NCI-H146 treated with DMSO at 0.1 percent for 48 hours (cell line): ENCODE measurements around the gene HINT3.
"Not testable (repeated sequence)": the region's sequence is repeated elsewhere in the genome, so short reads cannot be mapped to it uniquely, and the experiment has no call there.

ENCODE experiments used
- DNase-seq: peaks from one replicate; lab custom pipeline; 2025; ENCODE audit not compliant: unreplicated experiment; lab: John Stamatoyannopoulos, UW

HINT3 gene

DNA sequence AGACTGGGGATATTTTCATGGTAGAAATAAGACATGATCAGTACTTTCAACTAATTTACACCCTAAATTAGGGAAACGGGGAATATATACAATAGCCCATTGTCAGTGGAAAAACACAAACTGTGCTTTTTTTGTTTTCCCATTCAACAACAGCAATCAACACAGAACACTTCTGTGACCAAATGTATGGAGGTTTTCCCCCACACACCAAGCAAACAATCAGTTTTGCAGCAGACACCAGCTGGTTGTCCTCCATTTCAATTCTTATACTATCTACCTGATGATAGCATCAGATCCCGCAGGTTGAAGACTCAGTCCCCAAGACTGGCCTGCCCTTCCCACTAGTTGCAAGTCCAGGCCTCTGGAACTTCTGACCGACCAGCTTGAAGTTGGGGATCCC lies 4.5 kb downstream of the HINT3 start:
- DNase-seq = no peak

DNA sequence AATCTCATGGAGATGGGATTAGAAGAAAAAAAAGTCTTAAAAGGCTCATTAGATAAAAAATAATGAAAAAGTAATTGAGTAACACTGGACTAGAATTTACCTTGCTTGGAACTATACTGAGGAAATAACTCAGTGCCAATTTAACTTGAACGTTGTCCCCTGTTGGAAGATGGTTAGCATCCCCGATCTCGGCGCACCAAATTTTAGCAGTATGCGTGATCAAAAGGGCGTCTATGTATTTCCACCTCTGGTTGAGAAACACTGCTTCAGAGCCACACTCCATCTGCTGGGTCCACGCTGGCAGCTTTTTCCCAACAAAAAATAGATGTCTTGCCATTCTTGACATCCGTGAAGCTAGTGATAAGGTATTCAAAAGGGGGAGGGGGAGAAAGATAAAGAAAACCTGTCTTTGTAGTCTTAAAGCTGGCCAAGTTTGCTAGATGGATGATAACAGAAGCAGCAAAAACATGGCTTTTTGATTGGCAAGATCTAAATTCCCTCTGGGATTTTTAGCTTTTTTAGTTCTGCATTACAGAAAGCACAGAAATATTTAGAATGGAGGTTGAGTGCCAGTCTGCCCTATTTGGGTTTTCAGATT lies 6.4 kb downstream of the HINT3 start:
- DNase-seq = no peak

DNA sequence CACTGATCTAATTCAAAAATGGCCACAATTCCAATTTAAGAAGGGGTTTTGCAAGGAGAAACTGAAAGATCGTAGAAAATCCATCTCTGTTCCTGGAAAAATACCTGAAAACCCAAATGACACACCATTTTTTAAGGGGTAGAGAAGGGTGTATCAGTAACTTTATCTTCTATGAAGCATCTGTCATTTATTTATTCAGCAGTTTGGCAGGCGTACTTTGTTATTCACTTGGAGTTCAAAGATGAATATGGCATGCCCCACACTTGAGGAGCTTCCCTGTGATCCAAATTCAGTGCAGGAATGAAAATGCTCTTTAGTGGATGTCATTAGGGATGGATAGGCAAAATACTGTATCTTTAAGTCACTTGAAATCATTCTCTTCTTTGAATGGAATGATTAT lies 7.2 kb downstream of the HINT3 start:
- no peak for DNase-seq

DNA sequence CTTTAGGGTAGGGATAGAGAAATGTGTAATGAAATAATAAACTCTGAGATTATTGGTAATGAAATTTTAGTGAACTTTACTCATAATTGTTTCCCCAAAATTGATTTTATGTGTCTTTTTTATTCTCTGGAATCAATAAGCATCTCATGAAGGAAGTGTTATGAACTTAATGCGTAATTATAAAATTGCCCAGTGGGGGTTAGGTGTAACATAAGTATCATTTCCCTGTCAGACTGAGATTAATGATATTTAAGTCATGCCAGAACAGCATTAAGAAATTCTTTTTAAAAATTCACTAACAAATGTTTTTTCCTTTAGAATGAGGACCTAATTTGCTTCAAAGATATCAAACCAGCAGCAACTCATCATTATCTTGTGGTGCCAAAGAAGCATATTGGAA lies 10.0 kb downstream of the HINT3 start:
- DNase-seq = no peak

DNA sequence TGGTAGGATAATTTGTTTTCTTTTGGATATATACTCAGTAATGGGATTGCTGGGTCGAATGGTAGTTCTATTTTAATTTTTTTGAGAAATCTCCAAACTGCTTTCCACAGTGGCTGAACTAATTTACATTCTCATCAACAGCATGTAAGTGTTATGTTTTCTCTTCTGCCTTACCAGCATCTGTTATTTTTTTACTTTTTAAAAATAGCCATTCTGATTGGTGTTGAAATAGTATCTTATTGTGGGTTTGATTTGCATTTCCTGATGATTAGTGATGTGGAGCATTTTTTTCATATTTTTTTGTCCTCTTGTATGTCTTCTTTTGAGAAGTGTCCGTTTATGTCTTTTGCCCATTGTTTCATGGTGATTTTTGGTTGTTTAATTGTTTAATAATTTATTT lies 11.9 kb downstream of the HINT3 start:
- no peak for DNase-seq

DNA sequence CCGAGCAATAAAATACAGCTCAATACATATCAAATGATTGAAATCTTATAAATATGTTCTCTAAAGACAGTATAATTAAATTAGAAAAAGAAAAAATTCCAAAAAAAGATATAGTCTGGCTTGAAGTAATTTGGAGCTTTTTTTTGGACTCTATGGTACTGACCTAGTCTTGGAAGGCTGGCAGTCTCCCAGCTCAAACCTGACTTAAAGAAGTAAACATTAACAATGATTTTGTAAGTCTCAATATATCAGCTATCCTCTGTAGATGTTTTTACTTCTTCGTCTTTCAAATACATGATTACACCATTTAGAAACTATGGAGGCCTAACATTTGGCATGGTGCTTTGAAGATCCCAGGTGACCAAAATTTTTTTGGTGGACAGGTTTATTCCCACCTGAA lies 14.2 kb downstream of the HINT3 start:
- no peak for DNase-seq

DNA sequence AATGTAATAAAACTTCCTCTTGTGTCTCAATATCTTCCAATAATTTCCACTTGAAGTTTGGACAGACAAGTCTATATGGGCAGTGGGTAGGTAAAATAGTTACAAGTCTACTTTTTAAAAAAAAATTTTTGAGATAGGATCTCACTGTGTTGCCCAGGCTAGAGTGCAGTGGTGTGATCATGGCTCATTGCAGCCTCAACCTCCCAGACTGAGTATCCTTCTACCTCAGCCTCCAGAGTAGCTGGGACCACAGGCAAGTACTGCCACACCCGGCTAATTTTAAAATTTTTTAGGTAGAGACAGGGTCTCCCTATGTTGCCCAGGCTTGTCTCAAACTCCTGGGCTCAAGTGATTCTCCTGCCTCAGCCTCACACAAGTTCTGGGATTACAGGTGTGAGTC lies 15.9 kb downstream of the HINT3 start:
- not testable (repeated sequence) for DNase-seq

DNA sequence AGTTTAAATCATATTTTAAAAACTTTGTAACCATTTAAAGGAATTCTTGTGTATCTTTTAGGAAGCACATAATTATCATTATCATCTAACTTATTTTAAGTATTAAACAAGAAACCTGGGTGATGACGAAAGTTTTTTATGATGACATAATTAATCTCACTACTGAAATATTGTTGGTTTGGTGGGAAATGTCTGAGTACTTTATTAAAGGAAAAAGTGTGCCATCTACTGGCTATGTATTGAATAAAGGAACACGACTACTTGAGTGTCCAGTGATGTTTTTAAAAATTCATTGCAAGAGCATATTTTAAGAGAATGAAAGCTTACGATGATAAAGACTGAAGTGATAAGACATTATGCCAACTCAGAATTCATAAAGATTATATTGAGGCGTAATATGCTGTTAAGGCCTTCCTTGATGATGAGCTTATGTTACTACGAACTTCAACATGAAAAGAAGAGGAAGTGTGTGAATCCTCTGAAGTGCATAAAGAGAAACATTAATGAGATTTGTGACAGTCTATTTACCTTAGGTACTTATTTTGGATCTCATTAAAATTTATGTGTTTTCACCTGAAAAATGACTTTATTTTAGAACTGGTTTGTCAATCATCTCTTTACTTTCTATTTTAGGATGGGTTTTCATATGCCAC lies 17.8 kb downstream of the HINT3 start:
- DNase-seq = peak; percentile 56

DNA sequence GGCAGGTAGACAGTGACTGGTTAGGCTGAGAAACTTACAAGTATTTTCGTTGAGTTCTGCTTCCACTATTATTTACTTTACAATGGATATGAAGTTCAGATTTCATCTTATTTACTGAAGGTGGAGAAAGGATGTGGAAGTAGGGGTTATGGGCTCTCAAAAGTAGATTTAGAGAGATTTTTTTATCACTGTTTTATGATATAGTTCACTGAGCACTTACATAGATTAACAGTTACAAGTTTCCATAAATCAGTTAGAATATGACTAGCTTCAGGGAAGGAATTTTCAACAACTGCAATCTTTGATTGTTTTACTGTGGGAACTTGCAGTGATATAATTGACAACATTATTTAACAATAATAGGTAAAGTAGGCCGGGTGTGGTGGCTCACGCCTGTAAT lies 22.5 kb downstream of the HINT3 start:
- DNase-seq = no peak

DNA sequence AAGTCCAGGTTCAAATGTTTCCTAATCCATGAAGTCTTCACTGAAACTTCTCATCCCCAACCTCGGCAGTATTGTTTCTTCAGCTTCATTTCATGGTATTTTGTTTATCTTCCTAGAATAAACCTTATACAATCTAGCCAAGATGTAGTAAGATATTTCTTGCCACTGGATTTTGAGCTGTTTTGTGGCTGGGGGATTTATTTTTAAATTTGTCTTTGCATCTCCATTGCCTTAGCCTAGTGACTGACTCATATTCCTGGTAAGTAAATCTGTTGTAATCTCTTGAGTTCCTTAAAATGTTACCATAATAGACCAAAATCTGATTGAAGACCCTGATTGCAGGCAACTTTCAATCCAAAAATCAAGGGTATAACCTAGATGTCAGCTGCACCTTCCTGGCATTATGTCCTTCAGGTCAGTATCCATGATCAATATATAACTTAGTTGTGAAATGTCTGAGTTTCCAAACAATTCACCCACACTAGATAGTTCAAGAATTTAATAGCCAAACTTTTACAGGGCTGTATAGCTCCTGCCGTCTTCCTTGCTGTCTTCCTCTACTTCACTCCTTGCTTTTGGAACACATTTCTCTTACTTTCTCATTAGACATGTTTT lies 25.1 kb downstream of the HINT3 start:
- DNase-seq = no peak

DNA sequence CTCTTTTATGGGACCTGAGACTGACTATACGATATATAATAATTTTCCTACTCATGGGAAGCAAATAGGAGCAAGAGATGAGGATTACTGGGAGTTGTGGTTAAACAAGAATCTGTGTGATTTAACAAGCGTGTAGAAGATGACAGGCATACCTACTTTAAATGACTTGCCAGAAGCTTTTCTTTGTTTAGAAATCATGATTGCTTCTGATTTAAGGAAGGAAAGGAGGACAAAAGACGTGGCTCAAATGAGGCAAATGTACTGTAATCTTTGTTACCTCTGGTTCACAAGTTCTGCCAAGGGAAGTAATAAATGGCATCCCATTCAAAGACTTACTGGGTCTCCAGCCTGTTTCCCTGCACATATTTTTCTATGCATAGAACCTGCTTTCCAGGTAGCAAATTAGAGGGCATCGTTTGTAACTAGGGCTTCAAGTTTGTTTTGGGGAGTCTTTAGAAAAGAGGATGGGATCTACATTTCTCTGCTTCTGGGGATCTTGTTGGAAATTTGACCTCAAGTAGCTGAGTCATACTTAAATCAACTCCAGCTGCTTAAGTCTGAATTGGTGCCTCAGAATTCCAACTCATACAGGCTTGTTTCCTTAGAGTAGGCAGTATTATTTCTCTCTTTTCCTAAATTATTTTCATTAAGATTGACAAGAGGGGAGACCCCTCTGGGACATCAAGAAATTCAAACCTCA lies 26.8 kb downstream of the HINT3 start:
- DNase-seq = no peak

DNA sequence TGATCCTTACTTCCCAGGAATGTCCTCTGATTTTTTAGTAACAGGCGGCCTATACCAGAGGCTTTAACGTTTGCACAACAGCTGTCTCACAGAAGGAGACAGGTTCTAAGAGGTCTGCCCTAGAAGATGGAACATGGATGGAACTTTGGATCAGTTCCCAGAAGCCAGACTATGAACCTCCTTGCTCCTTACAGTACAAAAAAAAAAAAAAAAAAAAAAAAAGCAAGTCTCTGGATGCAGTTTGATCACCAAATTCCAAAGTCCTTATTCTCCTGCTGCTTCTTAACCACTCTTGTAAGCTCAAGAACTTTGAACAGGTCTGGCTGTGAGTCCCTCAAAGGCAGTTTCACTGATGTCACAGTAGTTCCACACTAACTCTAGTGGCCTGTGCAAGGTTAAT lies 27.7 kb downstream of the HINT3 start:
- no peak for DNase-seq

DNA sequence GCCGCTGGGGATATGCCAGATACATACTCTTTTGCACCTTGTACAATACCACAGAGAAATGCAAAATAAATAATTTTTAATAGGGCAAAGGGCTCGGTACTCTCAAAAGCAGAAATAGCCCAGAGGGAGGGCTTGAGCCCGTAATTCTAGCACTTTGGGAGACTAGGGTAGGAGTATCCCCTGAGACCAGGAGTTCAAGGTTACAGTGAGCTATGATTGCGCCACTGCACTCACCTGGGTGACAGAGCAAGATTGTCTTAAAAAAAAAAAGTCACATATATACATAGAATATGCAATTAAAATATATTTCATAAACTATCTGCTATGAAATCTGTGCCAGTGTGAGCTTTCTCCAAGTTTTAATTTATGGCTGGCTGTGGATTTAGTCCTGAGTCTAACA lies 29.0 kb downstream of the HINT3 start:
- no peak for DNase-seq

DNA sequence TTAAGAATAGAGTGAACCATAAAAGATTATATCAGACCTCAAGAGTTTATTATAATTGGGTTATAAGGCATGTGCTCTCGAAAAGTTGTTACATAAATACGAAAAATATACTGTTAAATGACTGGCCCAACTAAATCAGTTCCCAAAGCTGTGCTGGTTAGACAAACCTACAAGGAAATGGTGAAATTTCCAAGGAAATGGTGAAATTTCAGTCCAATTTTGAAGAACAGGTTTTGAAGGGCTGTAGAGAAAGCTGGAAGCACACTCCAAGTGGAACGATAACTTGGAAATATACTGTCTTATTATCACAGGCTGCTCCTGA lies 29.4 kb downstream of the HINT3 start:
- DNase-seq = no peak

DNA sequence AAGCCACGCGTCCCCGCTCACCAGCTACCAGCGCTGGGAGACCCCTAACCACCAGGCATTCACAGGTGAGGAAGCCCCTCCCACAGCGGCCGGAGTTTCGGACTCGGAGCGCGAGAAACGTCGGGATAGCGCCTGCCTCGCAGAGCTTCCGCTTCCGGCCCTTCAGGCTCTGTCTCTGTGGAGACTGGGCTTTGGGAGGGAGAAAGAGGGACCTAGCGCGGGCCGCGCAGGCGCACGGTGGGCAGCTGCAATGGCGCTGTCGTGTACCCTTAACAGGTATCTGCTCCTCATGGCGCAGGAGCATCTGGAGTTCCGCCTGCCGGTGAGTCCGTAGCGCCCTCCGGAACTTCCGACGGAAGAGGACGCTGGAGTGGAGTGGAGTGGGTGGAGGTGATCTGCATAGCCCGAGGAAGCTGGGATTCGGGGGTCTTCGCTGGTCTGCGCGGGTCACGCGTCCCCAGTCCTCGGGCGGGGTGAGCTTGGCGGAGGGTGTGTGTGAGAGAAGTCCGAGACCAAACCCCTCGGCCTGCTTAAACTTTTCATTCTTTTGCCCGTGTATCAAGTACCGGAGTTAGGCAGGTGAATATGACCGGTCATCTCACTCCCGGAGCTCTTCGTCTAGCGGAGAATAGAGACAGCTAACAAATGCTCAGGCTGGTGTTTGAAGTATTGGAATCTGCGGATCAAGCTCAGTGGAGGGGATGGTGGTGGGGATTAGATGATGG lies 29.9 kb downstream of the HINT3 start, which contains the start of gene TRMT11:
Gene TRMT11, plus strand, starts transcription at position 240 of the 725 bp plus-strand sequence. Its CDS starts 11 bp downstream, at position 251.
- DNase-seq = peak; percentile 99

DNA sequence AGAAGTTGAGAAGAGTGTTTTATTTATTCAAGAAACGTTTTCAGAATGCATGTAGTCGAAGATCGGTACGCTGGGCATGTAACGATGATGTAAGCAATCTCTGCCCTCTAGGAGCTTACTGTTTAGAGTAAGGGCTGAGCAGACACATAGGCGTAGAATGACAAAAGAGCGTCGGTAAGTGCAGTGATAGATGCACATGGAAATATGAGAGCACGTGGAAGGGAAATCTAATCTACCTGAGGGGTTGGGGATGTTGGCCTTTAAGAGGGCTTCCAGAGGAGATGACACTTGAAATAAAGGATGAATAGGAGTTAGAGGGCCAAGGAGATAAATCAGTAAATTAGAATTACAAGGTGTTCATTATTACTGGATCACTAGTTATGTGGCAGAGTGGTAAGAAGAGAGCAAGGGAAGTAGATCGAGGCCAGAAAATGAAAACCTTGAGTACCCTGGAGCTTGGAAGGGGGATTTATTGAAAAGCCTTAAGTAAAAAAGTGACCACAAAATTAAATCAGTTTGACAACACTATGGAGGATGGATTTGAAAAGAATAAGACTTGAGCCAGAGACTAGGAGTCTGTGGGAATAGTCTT lies 30.6 kb downstream of the HINT3 start:
- peak; percentile 82 for DNase-seq

DNA sequence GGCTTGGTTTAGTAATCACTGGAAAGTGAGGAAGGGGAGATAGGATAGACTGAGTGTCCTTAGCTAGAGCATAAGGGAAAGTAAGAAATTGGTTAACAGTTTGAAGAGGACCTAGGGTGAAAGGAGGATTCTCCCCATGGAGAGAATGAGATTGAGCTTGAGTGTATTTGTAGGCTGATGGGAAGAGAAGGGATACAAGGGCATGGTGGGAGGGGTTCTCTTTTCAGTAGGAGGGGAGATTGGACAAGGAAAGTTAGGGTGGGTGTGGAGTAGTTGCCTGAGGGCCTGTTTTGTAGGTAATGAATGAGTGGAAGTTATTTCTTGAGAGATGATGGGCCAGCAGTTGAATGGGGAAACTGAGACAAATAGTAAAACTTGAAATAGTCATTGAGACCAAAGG lies 31.7 kb downstream of the HINT3 start:
- DNase-seq = no peak

DNA sequence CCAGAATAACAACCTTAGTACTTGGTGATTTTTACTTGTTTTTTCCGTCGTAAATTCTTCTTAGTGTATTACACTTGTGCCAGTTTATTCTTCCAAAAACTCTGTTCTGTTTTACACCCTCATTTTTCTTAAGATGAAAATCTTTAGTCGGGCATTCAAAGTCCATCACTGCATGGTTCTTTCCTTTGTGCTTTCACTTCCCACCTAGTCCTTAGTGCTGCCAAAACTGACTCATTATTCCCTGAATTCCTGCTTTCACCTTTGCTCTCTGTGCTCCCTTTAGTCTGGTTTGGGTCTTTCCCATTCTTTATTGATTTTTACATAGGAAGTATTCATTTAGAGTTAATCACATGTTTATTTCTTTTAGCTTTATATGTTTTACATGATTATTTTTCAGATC lies 33.1 kb downstream of the HINT3 start:
- no peak for DNase-seq

DNA sequence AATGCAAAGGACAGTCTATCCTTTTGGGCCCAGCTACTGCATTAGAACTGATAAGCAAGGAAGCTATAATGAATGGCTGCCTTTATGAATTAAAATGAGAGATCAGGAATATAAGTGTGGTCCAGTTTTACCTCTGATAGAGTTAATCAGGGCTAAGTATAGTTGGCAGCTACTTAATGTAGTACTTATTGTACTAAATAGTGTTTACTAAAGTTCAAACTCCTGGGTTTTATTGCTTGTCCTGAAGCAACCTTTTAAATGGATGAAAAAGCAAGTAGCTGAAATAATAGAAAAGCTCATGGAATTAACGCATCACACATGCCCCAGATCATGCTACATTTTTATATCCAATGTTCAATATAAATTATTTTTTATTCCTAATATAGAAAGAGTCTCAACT lies 35.1 kb downstream of the HINT3 start:
- DNase-seq = no peak

DNA sequence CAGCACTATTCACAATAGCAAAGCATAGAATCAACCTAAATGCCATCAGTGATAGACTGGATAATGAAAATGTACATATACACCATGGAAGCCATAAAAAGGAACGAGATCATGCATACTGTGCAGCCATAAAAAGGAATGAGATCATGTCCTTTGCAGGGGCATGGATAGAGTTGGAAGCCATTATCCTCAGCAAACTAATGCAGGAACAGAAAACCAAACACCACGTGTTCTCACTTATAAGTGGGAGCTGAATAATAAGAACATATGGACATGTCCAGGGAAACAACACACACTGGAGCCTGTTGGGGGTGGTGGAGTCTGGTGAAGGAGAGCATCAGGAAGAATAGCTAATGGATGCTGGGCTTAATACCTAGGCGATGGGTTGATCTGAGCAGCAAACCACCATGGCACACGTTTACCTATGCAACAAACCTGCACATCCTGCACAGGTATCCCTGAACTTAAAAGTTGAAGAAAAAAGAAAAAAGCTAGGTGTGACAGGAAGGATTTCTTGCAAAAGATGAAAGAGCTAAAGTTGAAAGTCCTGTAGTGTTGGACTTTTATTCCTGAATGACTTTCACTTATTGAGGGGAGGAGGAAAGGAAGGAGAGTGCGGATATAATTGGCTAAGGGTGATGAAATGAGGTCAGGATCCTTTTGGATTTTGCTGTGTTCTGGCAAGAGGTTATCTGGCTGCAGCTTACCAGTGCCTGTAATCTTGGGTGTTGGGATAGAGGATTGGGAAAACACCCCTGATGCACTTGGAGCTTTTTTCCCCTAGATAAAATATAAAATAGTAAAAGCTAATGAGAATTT lies 38.3 kb downstream of the HINT3 start:
- DNase-seq = no peak
